ENCODE data around the gene TPM4. TPM values are rescaled to one million over a fixed set of nuclear protein-coding genes. Genes with fewer than 3 reads are reported as not detected.
A peak's percentile ranks its signal among the peaks of the same experiment; 100 is the strongest.

TPM4 gene
- total RNA-seq, 1 donor from 2014 or later, result 582 TPM

DNA sequence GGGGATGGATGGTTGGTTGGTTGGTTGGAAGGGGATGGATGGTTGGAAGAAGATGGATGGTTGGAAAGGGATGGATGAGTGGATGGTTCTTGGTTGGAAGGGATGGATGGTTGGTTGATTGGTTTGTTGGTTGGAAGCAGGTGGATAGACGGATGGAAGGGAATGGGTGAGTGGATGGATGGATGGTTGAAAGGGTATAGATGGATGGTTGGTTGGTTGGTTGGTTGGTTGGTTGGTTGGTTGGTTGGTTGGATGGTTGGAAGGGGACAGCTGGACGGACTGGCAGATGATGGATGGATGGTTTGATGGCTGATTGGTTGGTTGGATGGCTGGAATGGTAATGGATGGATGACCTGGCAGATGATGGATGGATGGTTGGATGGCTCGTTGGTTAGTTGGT, 55.4 kb downstream of the TPM4 start:
- no peaks in the 10 kb centered on the region for H3K27me3 Mint-ChIP-seq (ENCODE audit: low read depth)
- TF ChIP-seq, protein P1, sequence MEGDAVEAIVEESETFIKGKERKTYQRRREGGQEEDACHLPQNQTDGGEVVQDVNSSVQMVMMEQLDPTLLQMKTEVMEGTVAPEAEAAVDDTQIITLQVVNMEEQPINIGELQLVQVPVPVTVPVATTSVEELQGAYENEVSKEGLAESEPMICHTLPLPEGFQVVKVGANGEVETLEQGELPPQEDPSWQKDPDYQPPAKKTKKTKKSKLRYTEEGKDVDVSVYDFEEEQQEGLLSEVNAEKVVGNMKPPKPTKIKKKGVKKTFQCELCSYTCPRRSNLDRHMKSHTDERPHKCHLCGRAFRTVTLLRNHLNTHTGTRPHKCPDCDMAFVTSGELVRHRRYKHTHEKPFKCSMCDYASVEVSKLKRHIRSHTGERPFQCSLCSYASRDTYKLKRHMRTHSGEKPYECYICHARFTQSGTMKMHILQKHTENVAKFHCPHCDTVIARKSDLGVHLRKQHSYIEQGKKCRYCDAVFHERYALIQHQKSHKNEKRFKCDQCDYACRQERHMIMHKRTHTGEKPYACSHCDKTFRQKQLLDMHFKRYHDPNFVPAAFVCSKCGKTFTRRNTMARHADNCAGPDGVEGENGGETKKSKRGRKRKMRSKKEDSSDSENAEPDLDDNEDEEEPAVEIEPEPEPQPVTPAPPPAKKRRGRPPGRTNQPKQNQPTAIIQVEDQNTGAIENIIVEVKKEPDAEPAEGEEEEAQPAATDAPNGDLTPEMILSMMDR (IDR thresholded peaks at IDR 0.05; ENCODE audit: unreplicated experiment), result no peak
- peaks cover 53% of the 10 kb centered on the region for H3K36me3 Mint-ChIP-seq
- H3K4me3 Mint-ChIP-seq, result no peak overlapping the region
- no peaks in the 10 kb centered on the region for H3K4me1 Mint-ChIP-seq
- DNase-seq (ENCODE audit: low spot score in 2 of 2, unreplicated experiment in 2 of 2), result no peak
- H3K27ac Mint-ChIP-seq, result no peak overlapping the region
- H3K9me3 Mint-ChIP-seq, result peaks cover 8% of the 10 kb centered on the region

DNA sequence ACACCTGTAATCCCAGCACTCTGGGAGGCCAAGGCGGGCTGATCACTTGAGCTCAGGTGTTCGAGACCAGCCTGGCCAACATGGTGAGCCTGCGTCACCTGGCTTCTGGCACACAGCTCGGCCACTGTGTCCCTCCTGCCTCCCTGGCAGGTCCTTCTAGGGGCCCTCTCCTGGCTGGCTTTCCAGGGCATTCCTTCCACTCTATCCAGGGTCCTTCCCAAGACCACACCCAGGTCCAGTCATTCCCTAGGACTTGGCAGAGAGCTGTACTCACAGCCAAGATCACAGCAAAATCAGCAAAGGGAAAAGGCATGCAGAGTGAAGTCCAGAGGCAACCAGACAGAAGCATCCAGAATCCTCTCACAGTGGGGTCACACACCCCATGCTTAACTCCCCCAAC, 57.5 kb downstream of the TPM4 start:
- DNase-seq (ENCODE audit: low spot score in 2 of 2, unreplicated experiment in 2 of 2), result no peak
- H3K36me3 Mint-ChIP-seq, result peaks cover 48% of the 10 kb centered on the region
- TF ChIP-seq, protein P1 (IDR thresholded peaks at IDR 0.05; ENCODE audit: unreplicated experiment), result no peak
- H3K27me3 Mint-ChIP-seq (ENCODE audit: low read depth), result peaks cover 3% of the 10 kb centered on the region
- H3K27ac Mint-ChIP-seq, result no peak overlapping the region
- H3K4me1 Mint-ChIP-seq, result no peaks in the 10 kb centered on the region
- H3K9me3 Mint-ChIP-seq, result peaks cover 8% of the 10 kb centered on the region
- H3K4me3 Mint-ChIP-seq, result no peak overlapping the region

- TF ChIP-seq, protein P1 (IDR thresholded peaks at IDR 0.05; ENCODE audit: unreplicated experiment), result no peak
- peaks cover 3% of the 10 kb centered on the region for H3K27me3 Mint-ChIP-seq (ENCODE audit: low read depth)
- peaks cover 45% of the 10 kb centered on the region for H3K36me3 Mint-ChIP-seq
- H3K4me3 Mint-ChIP-seq, result no peak overlapping the region
- H3K4me1 Mint-ChIP-seq, result no peaks in the 10 kb centered on the region
- DNase-seq (ENCODE audit: low spot score in 2 of 2, unreplicated experiment in 2 of 2), result no peak
- H3K27ac Mint-ChIP-seq, result peak overlapping the region; percentile 61
- H3K9me3 Mint-ChIP-seq, result peaks cover 8% of the 10 kb centered on the region
Measured at GRCh38 chr19:16134510-16134909, 58.2 kb downstream of the TPM4 start.

DNA sequence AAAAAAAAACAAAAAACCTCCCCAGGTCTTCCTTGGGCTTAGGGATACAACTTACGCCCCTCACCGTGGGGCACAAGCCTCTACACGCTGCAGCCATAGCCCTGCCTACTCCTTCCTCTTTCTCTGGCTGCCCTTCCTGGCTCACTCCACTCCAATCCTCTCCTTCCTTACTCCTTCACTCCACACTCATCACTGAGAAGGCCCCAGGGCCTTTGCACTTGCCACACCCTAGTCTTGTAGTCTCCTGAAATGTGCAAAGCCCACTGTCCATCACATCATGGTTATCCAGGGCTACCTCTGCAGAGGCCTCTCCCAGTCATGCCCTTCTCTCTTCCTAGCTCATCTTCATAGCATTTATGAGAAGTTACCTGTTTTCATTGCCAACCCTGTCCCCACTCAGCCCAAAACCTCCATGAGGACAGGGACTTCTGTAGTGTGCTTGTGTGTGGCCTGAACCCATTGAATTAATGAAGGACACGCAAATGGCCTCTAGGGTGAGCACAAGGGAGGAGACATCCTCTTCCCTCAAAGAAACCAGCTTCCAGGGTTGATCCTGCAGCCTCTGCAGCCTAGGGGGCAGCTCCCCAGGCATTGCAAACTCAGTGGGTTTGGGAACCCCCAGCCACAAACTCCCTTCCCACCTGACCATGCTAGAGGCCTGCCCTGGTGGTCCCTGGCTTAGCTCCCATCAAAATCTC, 59.3 kb downstream of the TPM4 start:
- no peaks in the 10 kb centered on the region for H3K4me1 Mint-ChIP-seq
- peaks cover 8% of the 10 kb centered on the region for H3K9me3 Mint-ChIP-seq
- H3K27ac Mint-ChIP-seq, result no peak overlapping the region
- H3K36me3 Mint-ChIP-seq, result peaks cover 38% of the 10 kb centered on the region
- H3K4me3 Mint-ChIP-seq, result no peak overlapping the region
- TF ChIP-seq, protein P1 (IDR thresholded peaks at IDR 0.05; ENCODE audit: unreplicated experiment), result no peak
- no peak for DNase-seq (ENCODE audit: low spot score in 2 of 2, unreplicated experiment in 2 of 2)
- peaks cover 3% of the 10 kb centered on the region for H3K27me3 Mint-ChIP-seq (ENCODE audit: low read depth)

- H3K36me3 Mint-ChIP-seq, result peaks cover 34% of the 10 kb centered on the region
- no peak for DNase-seq (ENCODE audit: low spot score in 2 of 2, unreplicated experiment in 2 of 2)
- H3K27me3 Mint-ChIP-seq (ENCODE audit: low read depth), result peaks cover 3% of the 10 kb centered on the region
- H3K27ac Mint-ChIP-seq, result no peak overlapping the region
- no peaks in the 10 kb centered on the region for H3K4me1 Mint-ChIP-seq
- peaks cover 4% of the 10 kb centered on the region for H3K9me3 Mint-ChIP-seq
- no peak overlapping the region for H3K4me3 Mint-ChIP-seq
- TF ChIP-seq, protein P1 (IDR thresholded peaks at IDR 0.05; ENCODE audit: unreplicated experiment), result no peak
Measured at GRCh38 chr19:16136185-16136999, 60.1 kb downstream of the TPM4 start.
